Activated CD8-positive, alpha-beta memory T cell treated with anti-CD3 and anti-CD28 coated beads, Interleukin-2, amount 50 U/mL, for 24 hours (primary cell): Measurements from ENCODE around the gene CRTC1.
"Not testable (repeated sequence)": the region's sequence is repeated elsewhere in the genome, so short reads cannot be mapped to it uniquely, and the experiment has no call there.

Experiments
- DNase-seq: peaks from one replicate; pipeline ENCODE4 v3.0.0-alpha.2; 2020; ENCODE audit errors: extremely low read depth

Gene CRTC1

GRCh38 chr19:18800079-18800478, 116.6 kb downstream of the CRTC1 start:
- no peak for DNase-seq

- DNase-seq = no peak
Measured at GRCh38 chr19:18800636-18801035, 117.2 kb downstream of the CRTC1 start.

- no peak for DNase-seq
Measured at GRCh38 chr19:18802354-18802753, 118.9 kb downstream of the CRTC1 start.

- no peak for DNase-seq
Measured at GRCh38 chr19:18803550-18804138, 120.2 kb downstream of the CRTC1 start.

GRCh38 chr19:18804139-18804601, 120.7 kb downstream of the CRTC1 start:
- DNase-seq = no peak

DNA sequence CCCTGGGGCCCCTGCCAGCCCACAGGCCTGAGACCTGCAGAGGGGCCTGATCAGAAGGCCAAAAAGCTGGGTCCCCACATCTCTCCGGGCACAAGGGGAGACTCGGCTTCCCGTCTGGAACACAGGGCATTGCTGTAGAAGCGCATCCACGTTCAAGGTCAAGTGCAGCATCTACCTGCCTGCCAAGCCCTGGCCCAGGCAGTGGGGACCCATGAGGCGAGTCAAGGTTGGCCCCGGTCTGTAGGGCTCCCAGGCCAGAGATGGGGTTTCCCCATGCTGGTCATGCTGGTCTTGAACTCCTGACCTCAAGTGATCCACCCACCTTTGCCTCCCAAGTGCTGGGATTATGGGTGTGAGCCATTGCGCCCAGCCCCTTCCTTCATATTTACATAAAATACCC, 121.2 kb downstream of the CRTC1 start:
- no peak for DNase-seq

- no peak for DNase-seq
Measured at GRCh38 chr19:18807861-18808331, 124.4 kb downstream of the CRTC1 start.

DNA sequence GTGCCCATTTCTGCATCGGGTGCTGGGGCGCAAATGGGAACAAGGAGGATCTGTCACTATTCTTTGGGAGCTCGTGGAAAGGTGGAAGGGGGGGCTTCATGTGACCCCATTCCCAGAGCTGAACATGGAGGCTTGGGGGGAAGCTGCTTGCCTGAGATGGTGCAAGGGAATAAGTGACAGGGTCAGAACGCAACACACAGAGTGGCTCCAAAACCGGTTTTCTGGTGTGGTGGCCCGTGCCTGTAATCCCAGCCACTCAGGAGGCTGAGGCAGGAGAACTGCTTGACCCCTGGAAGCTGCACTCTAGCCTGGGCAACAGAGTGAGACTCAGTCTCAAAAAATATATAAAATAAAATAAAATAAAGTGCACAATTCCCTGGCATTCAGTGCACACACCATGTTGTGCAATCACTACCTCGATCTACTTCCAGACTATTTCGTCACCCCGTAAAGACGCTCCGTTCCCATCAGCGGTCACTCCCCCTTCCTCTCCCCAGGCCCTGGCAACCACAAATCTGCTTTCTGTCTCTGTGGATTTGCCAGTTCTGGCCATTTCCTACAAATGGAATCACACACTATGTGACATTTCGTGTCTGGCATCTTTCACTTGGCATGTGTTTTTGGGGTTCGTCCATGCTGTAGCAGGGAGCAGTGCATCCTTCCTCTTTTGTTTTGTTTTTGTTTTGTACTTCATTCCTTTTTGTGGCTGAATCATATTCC, 125.8 kb downstream of the CRTC1 start:
- no peak for DNase-seq

DNA sequence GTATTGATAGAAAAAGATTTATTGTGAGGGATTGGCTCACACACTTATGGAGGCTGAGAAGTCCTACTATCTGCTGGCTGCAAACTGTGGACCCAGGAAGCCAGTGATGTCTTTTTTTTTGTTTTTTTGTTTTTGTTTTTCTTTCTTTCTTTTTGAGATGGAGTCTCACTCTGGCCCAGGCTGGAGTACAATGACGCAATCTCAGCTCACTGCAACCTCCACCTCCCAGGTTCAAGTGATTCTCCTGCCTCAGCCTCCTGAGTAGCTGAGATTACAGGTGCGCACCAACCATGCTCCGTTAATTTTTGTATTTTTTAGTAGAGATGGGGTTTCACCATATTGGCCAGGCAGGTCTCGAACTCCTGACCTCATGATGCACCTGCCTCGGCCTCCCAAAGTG, 128.2 kb downstream of the CRTC1 start:
- DNase-seq = not testable (repeated sequence)

GRCh38 chr19:18814063-18814462, 130.6 kb downstream of the CRTC1 start:
- no peak for DNase-seq

GRCh38 chr19:18815673-18816072, 132.2 kb downstream of the CRTC1 start:
- DNase-seq = no peak

- DNase-seq = not testable (repeated sequence)
Measured at GRCh38 chr19:18816645-18817044, 133.2 kb downstream of the CRTC1 start.

GRCh38 chr19:18817574-18817973, 134.1 kb downstream of the CRTC1 start:
- no peak for DNase-seq

- DNase-seq = no peak
Measured at GRCh38 chr19:18828786-18829185, 145.3 kb downstream of the CRTC1 start.

GRCh38 chr19:18830488-18830887, 147.0 kb downstream of the CRTC1 start:
- no peak for DNase-seq

- DNase-seq = peak; percentile 86
Measured at GRCh38 chr19:18831524-18832305, 148.2 kb downstream of the CRTC1 start, which contains the start of gene UPF1. Gene UPF1 (plus strand): TSS chr19:18831959. CDS start chr19:18832210, 251 bp downstream.
